Nephron (organoid): ENCODE measurements around the gene ODC1.

Source experiments
- H3K27ac Mint-ChIP-seq, 3 experiments: 2 replicates each; pipeline ENCODE4 v1.8.0; 2020; ENCODE audit warnings: mixed read lengths in 3 of 3, mild to moderate bottlenecking in 2 of 3, moderate library complexity in 1 of 3
- H3K27me3 Mint-ChIP-seq: 2 replicates; pipeline ENCODE4 v1.8.0; 2021; ENCODE audit warnings: low read depth, mild to moderate bottlenecking, moderate library complexity, mixed read lengths
- H3K36me3 Mint-ChIP-seq: 2 replicates; pipeline ENCODE4 v1.8.0; 2020; ENCODE audit warnings: low read depth, mixed read lengths
- H3K4me1 Mint-ChIP-seq: 2 replicates; pipeline ENCODE4 v1.8.0; 2020; ENCODE audit warnings: mixed read lengths
- H3K4me3 Mint-ChIP-seq, 3 experiments: 2 replicates each; pipeline ENCODE4 v1.8.0; 2020; ENCODE audit warnings: mild to moderate bottlenecking in 3 of 3, mixed read lengths in 3 of 3, moderate library complexity in 2 of 3
- H3K9me3 Mint-ChIP-seq: 2 replicates; pipeline ENCODE4 v1.8.0; 2020; ENCODE audit warnings: mixed read lengths
- TF ChIP-seq, protein P1 (sequence below), 3 experiments: fragments of 200-600 bp; sonication (generic); IDR thresholded peaks; one replicate each; pipeline ENCODE4 v1.5.0; 2021; ENCODE audit warnings: antibody characterized with exemption in 3 of 3; ENCODE audit not compliant: unreplicated experiment in 3 of 3

The ODC1 gene

DNA sequence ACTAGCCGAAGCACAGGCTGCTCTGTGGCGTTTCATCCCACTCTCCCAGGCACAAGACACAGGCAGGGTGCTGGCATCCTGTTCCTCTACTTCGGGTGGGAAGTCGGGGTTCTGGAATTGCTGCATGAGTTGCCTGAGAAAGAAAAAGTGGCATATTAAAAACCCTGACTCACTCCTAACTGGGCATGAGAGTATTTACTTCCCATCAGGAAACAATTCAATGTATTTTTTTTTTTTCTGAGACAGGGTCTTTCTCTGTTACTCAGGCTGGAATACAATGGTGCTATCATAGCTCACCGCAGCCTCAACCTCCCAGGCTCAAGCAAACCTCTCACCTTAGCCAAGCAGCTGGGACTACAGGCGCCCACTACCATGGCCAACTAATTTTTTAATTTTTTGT is 7.4 kb downstream of the ODC1 start:
- Mint-ChIP-seq H3K4me3 (no peak overlapping the region), H3K36me3 (peaks cover 51% of the 10 kb centered on the region), H3K4me1 (peaks cover 5% of the 10 kb centered on the region), H3K9me3 (no peaks in the 10 kb centered on the region), H3K27ac (no peak overlapping the region), H3K27me3 (no peaks in the 10 kb centered on the region)
- TF ChIP-seq, protein P1, sequence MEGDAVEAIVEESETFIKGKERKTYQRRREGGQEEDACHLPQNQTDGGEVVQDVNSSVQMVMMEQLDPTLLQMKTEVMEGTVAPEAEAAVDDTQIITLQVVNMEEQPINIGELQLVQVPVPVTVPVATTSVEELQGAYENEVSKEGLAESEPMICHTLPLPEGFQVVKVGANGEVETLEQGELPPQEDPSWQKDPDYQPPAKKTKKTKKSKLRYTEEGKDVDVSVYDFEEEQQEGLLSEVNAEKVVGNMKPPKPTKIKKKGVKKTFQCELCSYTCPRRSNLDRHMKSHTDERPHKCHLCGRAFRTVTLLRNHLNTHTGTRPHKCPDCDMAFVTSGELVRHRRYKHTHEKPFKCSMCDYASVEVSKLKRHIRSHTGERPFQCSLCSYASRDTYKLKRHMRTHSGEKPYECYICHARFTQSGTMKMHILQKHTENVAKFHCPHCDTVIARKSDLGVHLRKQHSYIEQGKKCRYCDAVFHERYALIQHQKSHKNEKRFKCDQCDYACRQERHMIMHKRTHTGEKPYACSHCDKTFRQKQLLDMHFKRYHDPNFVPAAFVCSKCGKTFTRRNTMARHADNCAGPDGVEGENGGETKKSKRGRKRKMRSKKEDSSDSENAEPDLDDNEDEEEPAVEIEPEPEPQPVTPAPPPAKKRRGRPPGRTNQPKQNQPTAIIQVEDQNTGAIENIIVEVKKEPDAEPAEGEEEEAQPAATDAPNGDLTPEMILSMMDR (IDR thresholded peaks at IDR 0.05; ENCODE audit: unreplicated experiment in 3 of 3): no peak

DNA sequence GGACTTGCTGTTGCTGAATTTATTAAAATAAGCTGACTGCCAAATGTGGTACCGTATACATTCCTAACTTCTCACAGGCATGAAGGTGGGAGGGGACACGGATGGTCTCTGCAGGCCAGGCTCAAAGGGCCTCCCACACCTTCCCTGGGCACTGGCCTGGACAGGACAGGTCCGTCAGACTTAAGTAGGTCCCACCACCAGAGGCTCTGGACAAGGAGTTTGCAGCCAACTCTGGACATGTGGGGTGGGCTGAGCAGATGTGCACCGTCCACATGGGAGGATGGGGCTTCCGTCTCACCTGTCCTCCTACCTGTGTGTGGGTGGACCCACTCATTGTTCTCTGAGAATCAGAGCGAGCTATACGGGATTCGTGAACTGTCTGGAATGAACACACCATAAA is 8.2 kb downstream of the ODC1 start:
- Mint-ChIP-seq H3K4me1 (peaks cover 5% of the 10 kb centered on the region), H3K9me3 (no peaks in the 10 kb centered on the region), H3K27ac (no peak overlapping the region), H3K4me3 (no peak overlapping the region), H3K36me3 (peaks cover 49% of the 10 kb centered on the region), H3K27me3 (peaks cover 3% of the 10 kb centered on the region)
- TF ChIP-seq, protein P1 (IDR thresholded peaks at IDR 0.05; ENCODE audit: unreplicated experiment in 3 of 3): no peak

DNA sequence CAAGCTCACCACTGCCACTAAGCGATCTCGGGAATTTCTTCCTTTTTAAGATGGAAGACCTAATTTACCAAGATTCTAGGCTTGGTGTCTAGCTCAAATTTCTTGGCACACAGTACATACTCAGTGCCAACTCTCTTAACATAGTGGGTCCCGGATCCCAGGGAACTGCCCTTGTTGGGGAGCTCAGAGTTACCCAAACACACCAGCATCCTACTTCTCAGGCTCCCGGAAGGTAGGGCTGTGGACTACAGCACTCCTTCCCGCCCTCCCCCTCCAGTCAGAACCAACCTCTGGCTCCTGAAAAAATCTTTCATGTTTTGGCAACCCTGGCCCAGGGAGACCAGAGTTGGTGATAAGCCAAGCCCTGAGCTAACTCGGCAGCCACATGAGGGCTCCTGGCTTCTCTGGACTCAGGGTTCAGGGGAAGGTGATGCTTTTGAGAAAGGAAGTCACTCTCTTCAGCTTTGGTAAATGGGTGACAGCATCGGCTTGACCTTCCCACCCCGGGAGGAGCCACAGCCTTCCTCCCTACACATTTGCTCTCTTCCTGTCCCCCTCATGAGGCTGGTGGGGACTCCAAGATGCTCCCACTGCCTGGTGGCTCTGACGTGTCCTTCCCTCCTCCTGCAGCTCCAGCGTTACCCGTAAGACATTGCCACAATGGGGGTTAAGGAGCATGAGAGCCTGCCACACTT is 8.8 kb downstream of the ODC1 start:
- peaks cover 6% of the 10 kb centered on the region for H3K27me3 Mint-ChIP-seq
- TF ChIP-seq, protein P1 (IDR thresholded peaks at IDR 0.05; ENCODE audit: unreplicated experiment in 3 of 3): no peak
- peak overlapping the region in 1 of 3 experiments; percentile 14 for H3K27ac Mint-ChIP-seq
- H3K36me3 Mint-ChIP-seq: peaks cover 42% of the 10 kb centered on the region
- no peak overlapping the region for H3K4me3 Mint-ChIP-seq
- no peaks in the 10 kb centered on the region for H3K9me3 Mint-ChIP-seq
- H3K4me1 Mint-ChIP-seq: no peaks in the 10 kb centered on the region

DNA sequence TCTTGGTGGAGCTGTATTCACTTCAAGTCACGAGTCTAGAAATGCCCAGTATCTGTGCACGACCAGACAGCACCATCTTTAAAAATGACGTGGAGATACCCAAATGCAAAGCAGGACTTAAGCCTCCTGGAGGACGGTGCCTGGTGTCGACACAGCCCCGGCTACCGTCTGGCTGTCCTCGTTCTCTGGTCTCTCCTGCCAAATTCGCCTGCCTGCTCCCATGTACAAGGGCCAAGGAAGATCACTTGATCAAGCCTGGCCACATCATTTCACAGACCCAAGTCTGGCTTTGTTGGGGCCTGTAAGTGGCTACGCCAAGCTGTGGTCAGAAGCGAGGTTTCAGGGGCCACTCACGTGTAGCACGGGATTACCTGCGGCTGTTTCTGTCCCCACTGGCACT is 9.4 kb downstream of the ODC1 start:
- no peak overlapping the region for H3K27ac Mint-ChIP-seq
- no peaks in the 10 kb centered on the region for H3K4me1 Mint-ChIP-seq
- TF ChIP-seq, protein P1 (IDR thresholded peaks at IDR 0.05; ENCODE audit: unreplicated experiment in 3 of 3): no peak
- H3K9me3 Mint-ChIP-seq: no peaks in the 10 kb centered on the region
- H3K4me3 Mint-ChIP-seq: no peak overlapping the region
- H3K36me3 Mint-ChIP-seq: peaks cover 36% of the 10 kb centered on the region
- peaks cover 6% of the 10 kb centered on the region for H3K27me3 Mint-ChIP-seq

DNA sequence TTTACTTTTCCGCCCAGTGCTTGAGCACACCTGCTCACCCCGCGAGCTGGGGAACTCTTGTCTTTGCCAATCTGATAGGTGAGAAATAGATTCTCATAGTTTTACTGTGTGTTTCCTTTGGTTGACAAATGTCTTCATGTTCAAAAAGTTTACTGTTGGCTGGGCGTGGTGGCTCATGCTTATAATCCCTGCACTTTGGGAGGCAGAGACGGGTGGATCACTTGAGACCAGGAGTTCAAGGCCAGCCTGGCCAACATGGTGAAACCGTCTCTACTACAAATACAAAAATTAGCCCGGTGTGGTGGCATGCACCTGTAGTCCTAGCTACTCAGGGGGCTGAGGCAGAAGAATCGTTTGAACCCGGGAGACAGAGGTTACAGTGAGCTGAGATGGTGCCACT is 10.3 kb downstream of the ODC1 start:
- peak overlapping the region in 2 of 3 experiments; percentile 6 to 7 for H3K27ac Mint-ChIP-seq
- H3K4me3 Mint-ChIP-seq: no peak overlapping the region

More for the DNA sequence above, 10.3 kb downstream of the ODC1 start:
- Mint-ChIP-seq H3K9me3 (no peaks in the 10 kb centered on the region), H3K27me3 (peaks cover 11% of the 10 kb centered on the region), H3K4me1 (peaks cover 5% of the 10 kb centered on the region), H3K36me3 (peaks cover 27% of the 10 kb centered on the region)
- TF ChIP-seq, protein P1 (IDR thresholded peaks at IDR 0.05; ENCODE audit: unreplicated experiment in 3 of 3): no peak
